GM21360 (cell line): ENCODE measurements around the gene DAB2IP.

Experiments used
- ATAC-seq: cut with Tn5 transposase; IDR thresholded peaks from one replicate; pipeline ENCODE4 v1.9.1; 2021; ENCODE audit warnings: mild to moderate bottlenecking, moderate library complexity; ENCODE audit not compliant: unreplicated experiment

DAB2IP gene

GRCh38 chr9:121625590-121625989 is 25.8 kb upstream of the DAB2IP start:
- ATAC-seq = no peak

- ATAC-seq = no peak
Measured at GRCh38 chr9:121626012-121626411, 25.4 kb upstream of the DAB2IP start.

DNA sequence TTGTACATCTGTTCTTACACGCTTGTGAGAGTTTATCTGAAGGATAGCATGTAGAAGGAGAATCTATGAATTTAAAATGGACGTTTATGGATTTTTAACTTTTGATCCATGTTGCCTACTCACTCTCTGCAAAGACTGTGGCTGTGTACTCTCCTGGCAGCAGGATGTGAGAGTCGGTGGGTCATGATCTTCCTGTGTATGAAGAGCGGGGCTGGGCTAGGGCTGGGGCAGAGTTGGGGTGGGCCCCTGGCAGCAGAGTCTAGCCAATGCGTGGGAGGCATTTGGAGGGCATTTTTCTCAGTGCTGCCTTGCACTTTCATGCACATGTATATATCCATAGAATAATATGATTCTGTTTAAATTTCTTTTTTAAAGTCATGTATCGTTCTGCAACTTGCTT is 24.0 kb upstream of the DAB2IP start:
- ATAC-seq = no peak

DNA sequence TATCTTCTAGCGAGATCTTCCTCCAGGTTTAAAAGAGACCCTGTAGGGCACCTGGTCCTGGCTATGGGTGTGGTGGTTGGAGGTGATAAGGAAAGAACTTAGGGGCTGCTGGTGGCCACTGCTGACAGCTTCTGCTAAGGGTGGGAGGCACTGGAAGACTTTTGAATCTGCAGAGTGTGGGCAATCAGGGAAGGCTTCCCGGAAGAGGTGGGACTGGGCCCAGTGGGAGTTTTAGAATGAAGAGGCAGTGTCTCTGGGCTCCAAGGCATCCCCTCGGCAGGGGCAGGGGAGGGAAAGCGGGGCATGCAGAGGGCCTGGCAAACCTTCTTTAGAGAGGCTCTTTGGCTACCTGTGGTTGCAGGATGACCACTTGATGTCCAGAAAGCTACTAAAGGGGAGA is 23.0 kb upstream of the DAB2IP start:
- ATAC-seq = no peak

- no peak for ATAC-seq
Measured at GRCh38 chr9:121631115-121631514, 20.3 kb upstream of the DAB2IP start.

DNA sequence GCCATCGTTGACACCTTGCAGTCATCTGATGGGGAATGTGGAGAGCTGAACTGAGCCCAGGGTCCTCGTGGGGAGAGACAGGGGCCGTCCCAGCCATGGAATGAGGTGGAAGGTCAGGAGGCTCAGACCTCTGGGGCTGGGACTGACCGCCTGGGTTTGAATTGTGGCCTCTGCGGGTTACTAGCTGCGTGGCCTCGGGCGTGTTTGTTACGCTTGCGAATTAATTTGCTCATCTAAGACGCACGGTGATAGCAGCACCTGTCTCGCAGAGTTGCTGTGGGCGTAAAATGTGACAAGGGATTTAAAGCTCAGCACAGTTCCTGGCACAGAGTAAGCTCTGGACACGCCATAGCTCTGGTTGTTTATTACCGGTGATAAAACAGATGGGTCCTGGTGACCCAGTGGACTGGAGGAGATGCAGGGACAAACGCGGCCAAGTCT is 19.4 kb upstream of the DAB2IP start:
- no peak for ATAC-seq

DNA sequence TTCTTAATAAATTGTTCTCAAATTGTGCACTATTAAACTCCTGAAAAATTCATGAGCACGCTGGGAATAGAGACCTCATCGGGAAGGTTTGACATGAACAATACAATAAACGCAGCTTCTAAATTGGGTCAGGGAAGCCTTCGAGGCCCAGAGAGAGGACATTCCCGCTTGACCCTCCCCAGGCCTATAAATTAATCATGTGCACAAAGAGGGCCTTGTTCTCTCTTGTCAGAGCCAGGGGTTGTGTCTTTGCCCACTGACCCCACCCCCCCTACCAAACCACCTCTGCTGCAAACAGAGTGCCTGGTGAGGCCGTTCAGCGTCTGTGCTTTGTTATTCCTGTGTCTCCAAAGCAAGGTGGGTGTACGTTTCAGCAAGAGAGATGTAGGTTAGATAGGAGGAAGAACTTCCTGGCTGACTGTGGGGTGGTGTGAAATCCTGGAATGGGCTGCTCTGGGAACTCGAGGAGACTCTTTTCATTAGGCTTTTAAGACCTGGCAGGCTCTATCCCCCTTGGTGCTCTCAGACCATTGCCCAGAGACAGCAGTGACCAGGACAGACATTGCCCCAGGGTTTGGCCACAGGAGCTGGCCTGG is 18.2 kb upstream of the DAB2IP start:
- no peak for ATAC-seq

DNA sequence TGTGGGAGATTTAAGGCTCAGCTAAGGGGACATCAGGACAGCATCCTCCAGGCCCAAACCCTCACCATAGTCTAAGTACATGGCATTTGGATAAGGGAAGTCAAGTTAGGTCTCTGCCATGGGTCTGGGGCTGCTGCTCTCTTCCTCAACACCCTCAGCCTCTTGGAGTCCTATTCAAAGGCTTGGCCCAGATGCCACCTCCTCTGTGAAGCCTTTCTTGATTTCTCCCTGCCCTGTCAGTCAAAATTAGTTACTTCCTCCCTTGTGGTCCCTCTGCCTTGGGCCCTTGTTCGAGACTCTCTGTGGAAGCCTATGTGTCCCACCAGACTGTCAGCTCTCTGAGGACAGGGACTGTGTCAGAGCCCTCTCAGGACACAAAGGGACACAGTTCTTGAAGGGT is 17.7 kb upstream of the DAB2IP start:
- ATAC-seq = no peak

DNA sequence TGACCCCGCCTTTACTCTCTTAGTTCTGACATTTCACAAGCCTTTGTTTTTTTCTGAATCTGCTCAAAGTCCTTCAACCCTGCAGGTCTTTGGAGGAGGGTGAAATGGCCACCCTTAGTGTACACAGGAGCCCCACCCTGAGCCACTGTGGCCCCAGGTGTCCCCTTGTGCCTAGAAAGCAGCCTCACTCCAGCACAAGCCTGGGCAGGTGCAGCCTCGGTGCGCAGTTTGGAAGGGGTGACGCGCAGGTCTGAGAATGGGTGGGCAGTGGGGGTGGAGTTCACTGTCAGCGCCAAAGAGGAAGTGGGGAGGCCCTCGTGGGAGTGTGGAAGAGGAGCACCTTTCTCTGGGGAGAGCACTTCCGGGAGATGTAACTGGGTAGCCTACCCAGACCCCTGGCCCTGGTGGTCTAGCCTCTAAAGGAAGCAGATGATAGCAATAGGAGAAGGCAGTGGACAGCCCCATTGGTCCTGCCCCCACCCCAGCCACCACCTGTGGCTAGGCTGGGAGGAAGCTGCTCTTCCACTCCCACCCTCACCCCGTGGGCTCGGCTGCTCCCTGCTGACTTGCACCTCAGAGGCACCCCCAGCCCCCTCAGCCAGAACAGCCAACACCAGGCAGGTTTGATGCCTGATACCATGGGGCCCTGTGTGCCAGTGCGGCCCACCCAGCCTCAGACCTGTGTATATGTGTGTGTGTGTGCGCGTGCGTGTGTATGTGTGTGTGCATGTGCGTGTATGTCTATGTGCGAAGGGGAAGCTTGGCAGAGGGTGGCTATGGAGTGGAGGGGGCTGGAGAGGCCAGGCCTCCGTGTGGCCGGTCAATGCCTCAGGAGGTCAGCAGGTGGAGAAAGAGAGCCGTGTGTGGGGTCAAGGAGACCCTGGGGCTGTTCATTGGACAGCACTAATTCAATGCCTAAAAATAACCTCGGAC is 16.8 kb upstream of the DAB2IP start:
- ATAC-seq = no peak

- ATAC-seq = no peak
Measured at GRCh38 chr9:121635300-121635876, 16.0 kb upstream of the DAB2IP start.

DNA sequence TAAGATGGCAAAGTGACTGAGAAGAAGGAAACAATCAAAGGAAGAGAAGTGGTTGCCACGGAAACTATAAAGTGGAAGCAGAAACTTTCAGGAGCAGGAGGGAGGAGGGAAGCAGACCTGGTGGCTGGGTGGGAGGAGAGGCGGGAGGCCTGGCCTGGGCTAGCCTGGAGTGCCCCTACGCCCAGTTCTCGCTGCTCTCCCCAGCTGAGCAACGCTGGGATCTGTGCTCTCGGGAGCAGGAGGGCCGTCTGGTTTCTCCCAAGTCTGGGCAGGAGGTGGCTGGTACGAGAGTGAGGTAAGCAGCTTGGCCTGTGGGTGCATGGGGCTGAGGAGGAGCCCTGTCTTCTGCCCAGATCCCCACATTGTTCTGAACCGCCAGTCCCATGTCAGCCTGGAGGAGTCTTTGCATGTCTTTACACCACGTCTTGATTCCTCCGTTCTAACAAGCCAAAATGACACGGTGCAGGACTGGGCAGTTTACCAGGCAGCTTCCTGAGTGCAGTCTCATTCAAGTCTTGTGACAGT is 15.0 kb upstream of the DAB2IP start:
- no peak for ATAC-seq

DNA sequence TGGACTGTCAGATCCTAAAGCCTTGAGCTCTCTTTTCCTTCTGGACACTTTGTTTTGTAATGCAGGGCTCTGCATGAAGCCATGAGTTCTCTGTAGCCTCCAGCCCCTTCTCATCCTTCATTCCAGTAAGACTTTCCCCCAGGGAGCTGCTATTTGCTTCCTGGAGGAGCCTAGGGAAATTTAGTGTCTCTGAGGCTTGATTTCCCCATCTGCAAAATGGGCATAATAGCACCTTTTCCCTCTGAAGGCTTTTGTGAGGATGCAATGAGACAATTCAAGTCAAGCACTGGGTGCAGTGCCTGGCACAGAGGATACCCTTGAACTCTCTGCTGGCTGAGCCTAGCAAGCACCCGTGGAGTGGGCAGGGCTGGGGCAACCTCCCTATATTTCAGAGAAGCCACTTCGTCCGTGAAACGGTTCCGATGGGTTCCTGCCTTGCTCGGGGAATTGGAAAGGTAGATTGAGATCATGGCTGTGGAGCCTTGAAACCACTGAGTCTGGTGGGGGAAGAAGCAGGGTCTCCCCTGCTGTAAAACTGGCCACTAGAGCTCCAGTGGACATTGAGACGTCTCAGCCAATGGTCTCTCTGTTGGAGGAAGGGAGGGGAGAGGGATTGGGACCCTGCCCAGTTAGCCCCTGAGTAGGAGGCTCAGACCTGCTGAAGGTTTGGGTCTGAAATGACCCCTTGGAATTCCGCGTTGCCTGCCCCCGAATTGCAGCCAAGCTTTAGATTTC is 14.3 kb upstream of the DAB2IP start:
- ATAC-seq = no peak

GRCh38 chr9:121637713-121638220 is 13.7 kb upstream of the DAB2IP start:
- ATAC-seq = no peak

GRCh38 chr9:121638399-121638798 is 13.0 kb upstream of the DAB2IP start:
- ATAC-seq = no peak

DNA sequence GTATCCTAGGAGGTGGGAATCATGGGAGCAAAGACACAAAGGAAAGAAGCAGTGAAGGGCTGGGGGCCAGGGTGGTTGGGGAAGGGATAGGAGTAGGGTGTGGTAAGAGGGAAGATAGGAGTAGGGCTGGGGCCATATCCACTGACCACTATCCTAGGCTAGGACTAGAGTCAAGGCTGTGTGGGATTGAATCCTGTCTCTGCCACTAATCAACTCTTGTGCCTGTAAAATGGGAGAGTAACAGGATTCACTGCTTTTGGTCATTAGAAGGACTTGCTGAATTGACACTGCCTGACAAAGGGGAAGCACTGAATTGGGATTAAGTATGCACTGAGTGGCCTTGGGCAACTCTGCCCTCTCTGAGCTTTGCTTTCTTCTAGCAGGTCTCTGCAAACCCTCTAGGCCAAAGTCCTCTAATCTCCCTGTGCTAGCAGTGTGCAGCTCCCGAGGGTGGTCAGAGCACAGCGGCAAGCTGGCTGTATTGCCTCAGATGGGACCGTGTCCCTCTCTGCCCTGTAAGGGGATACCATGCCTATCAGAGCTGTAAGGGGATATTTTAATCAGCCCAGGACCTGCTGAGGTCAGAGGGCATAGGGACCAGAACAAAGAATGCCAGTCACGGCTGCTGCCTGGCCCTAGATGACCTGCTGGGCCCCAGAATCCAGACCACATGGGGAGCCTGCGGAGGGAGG is 12.4 kb upstream of the DAB2IP start:
- no peak for ATAC-seq

DNA sequence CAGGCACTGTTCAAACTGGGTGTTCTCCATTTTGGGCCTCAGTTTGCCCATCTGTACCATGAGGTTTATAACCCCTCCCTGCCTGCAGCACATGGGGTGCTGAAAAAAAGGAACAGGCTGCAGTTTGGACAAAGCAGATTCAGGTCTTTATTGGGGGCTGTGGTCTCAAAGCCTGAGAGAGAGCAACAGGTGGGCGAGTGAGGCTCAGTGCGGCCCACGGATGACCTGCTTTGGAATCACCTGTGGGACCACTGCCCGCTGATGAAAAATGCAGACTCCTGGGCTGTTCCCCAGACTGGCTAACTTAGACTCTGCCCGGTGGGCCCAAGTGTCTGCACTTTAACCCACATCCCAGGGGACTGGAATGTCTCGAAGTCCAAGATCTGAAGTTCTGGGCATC is 11.8 kb upstream of the DAB2IP start:
- no peak for ATAC-seq

DNA sequence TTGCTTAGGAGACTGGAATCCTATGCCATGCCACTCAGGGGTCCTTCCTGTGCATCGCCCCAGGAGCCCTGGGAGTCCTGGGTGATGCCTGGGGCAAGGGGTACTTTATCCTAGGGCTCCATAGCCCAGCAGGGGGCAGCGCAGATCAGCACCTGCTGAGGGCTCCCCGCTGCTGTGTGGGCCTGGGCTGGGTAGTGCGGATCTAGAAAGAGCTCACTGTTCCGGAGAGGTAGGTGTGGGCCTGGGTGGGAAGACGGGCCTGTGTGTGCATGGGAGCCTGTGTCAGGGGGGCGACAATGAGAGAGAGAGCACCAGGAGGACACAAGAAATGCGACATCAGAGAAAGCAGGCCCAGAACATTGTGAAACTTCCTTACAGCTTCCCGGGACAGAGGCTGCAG is 11.4 kb upstream of the DAB2IP start:
- no peak for ATAC-seq

GRCh38 chr9:121640491-121641223 is 10.8 kb upstream of the DAB2IP start:
- ATAC-seq = no peak

- ATAC-seq = no peak
Measured at GRCh38 chr9:121641224-121641611, 10.2 kb upstream of the DAB2IP start.

- ATAC-seq = no peak
Measured at GRCh38 chr9:121642758-121643157, 8.7 kb upstream of the DAB2IP start.
